Kidney (tissue), 14 donors: ENCODE results near the gene JDP2. TPM values are rescaled to one million over a fixed set of nuclear protein-coding genes. Genes with fewer than 3 reads are reported as not detected.

Experiments used
- DNase-seq, 5 donors: peaks; one replicate each; pipeline ENCODE4 v3.0.0-alpha.2; 2013 to 2020
- FAIRE-seq: peaks from 2 replicates; lab custom pipeline; 2012; peaks lifted over from hg19 to GRCh38; lab: Jason Lieb, UNC
- H3K27ac ChIP-seq, 2 donors: one replicate each; pipeline ENCODE4 v1.7.0; 2013; ENCODE audit warnings: low read depth in 2 of 2, low read length in 2 of 2, inconsistent platforms in 1 of 2
- H3K27me3 ChIP-seq: one replicate; pipeline ENCODE4 v1.7.1; 2013; ENCODE audit warnings: low read length, inconsistent platforms; ENCODE audit not compliant: control insufficient read depth, insufficient read depth
- H3K36me3 ChIP-seq, 3 donors: one replicate each; pipeline versions ENCODE4 v1.7.0 to v1.7.1; 2013; ENCODE audit warnings: low read length in 3 of 3, control low read depth in 1 of 3, inconsistent platforms in 1 of 3; ENCODE audit not compliant: insufficient read depth in 3 of 3, control insufficient read depth in 2 of 3
- H3K4me1 ChIP-seq, 3 donors: one replicate each; pipeline versions ENCODE4 v1.7.0 to v1.7.1; 2013; ENCODE audit warnings: low read length in 3 of 3, inconsistent platforms in 1 of 3, low read depth in 1 of 3; ENCODE audit not compliant: control insufficient read depth in 2 of 3, insufficient read depth in 2 of 3
- H3K4me3 ChIP-seq, 3 donors: one replicate each; pipeline versions ENCODE4 v1.7.0 to v1.8.1; 2013; ENCODE audit warnings: low read length in 3 of 3, control low read depth in 1 of 3, inconsistent platforms in 1 of 3
- H3K9ac ChIP-seq, 3 donors: one replicate each; pipeline versions ENCODE4 v1.7.0 to v1.7.1; 2013; ENCODE audit warnings: low read length in 3 of 3, control low read depth in 1 of 3, inconsistent platforms in 1 of 3
- H3K9me3 ChIP-seq, 3 donors: one replicate each; pipeline versions ENCODE4 v1.7.0 to v1.7.1; 2013; ENCODE audit warnings: low read length in 3 of 3, control low read depth in 1 of 3, inconsistent platforms in 1 of 3; ENCODE audit not compliant: control insufficient read depth in 2 of 3, insufficient read depth in 1 of 3
- CTCF ChIP-seq: IDR thresholded peaks from 3 replicates; pipeline ENCODE4 v1.5.1; 2012; ENCODE audit warnings: mild to moderate bottlenecking, moderate library complexity, borderline replicate concordance; ENCODE audit not compliant: insufficient read depth; ENCODE audit errors: extremely low read depth
- intact Hi-C: fragments of 100-400 bp; cut with DNase I; formaldehyde crosslinking; loops from one replicate; pipeline ENCODE4 v1.11.1; 2022
- polyA plus RNA-seq: library from polyadenylated mRNA; stranded (reverse); fragments of 350-450 nt; fragmentation: Illumina TruSeq; extraction: RNeasy Lipid Tissue Mini Kit (QIAGEN cat#74804); gene quantifications from one replicate; pipeline ENCODE4 v1.2.3, GENCODE V29; 2014; ENCODE audit warnings: low read depth, low replicate concordance; ENCODE audit not compliant: insufficient read depth
- total RNA-seq: library from RNA; stranded (reverse); fragmentation: NEBNext Ultra II Directional; extraction: Animal tissue kit (Norgen Biotek cat#: 25700); gene quantifications from one replicate; pipeline ENCODE4 v1.2.1, GENCODE V29; 2021
- donor health status: control.
- donor health status: control.
- donor health status: control.
- donor health status: control.
- donor health status: control.
- donor health status: DM: yes; HTN: yes; CAD: no.
- donor health status: Normal renal cell carcinoma (clear cell type).

Gene JDP2
- total and polyA plus RNA-seq, 2 donors from 2014 or later = 20.1 to 33.4 TPM

GRCh38 chr14:75452900-75453816 is 25.3 kb downstream of the JDP2 start:
- Histone ChIP-seq H3K4me3 (no peak overlapping the region), H3K9ac (peak overlapping the region in 1 of 3 donors; percentile 46)

GRCh38 chr14:75453817-75454434 is 26.1 kb downstream of the JDP2 start:
- Histone ChIP-seq H3K4me3 (no peak overlapping the region), H3K9me3 (no peaks in the 10 kb centered on the region), H3K27me3 (no peaks in the 10 kb centered on the region), H3K27ac (peak overlapping the region; percentile 72 to 83), H3K9ac (peak overlapping the region in 1 of 3 donors; percentile 46), H3K4me1 (peaks cover 5 to 83% (median 72%) of the 10 kb centered on the region in 3 donors), H3K36me3 (peaks cover 0 to 13% (median 0%) of the 10 kb centered on the region in 3 donors)
- no peak for TF ChIP-seq CTCF
- DNase-seq (no peak), FAIRE-seq (no peak)
- intact Hi-C loops = no loop called here

More at GRCh38 chr14:75452900-75453816, 25.3 kb downstream of the JDP2 start:
- H3K27me3 ChIP-seq = no peaks in the 10 kb centered on the region
- no peak for TF ChIP-seq CTCF
- no peak for FAIRE-seq
- DNase-seq = peak; percentile 87 to 95 (median 90)
- intact Hi-C loops = no loop called here
- peak overlapping the region; percentile 72 to 83 for H3K27ac ChIP-seq
- no peaks in the 10 kb centered on the region for H3K9me3 ChIP-seq
- peaks cover 5 to 83% (median 77%) of the 10 kb centered on the region in 3 donors for H3K4me1 ChIP-seq
- peaks cover 0 to 13% (median 0%) of the 10 kb centered on the region in 3 donors for H3K36me3 ChIP-seq

GRCh38 chr14:75454963-75455546 is 27.2 kb downstream of the JDP2 start:
- DNase-seq (peak; percentile 47 to 94 (median 64)), FAIRE-seq (no peak)
- peaks cover 5 to 83% (median 72%) of the 10 kb centered on the region in 3 donors for H3K4me1 ChIP-seq
- no peaks in the 10 kb centered on the region for H3K27me3 ChIP-seq
- H3K36me3 ChIP-seq = peaks cover 0 to 17% (median 0%) of the 10 kb centered on the region in 3 donors
- intact Hi-C loops = no loop called here
- no peak for TF ChIP-seq CTCF
- H3K27ac ChIP-seq = peak overlapping the region in 1 of 2 donors; percentile 47
- H3K9me3 ChIP-seq = no peaks in the 10 kb centered on the region
- no peak overlapping the region for H3K4me3 ChIP-seq
- H3K9ac ChIP-seq = no peak overlapping the region
